Right lung (tissue), 5 donors: ENCODE data around the gene UFL1. TPM values are rescaled to one million over a fixed set of nuclear protein-coding genes. Genes with fewer than 3 reads are reported as not detected.

Source experiments
- DNase-seq, 2 donors: peaks; one replicate each; pipeline ENCODE4 v3.0.0-alpha.2; 2013
- polyA plus RNA-seq, 5 donors: library from polyadenylated mRNA; unstranded; fragments of 120-200 nt; gene quantifications; one replicate each; pipeline versions ENCODE4 v1.2.1 to v1.2.3, GENCODE V29; 2013; ENCODE audit warnings: inconsistent platforms in 1 of 5, low replicate concordance in 1 of 5; ENCODE audit not compliant: insufficient read length in 5 of 5, insufficient read depth in 1 of 5

UFL1 gene
- polyA plus RNA-seq, 5 donors: 29.4 to 49.4 (median 40.2) TPM

- DNase-seq: no peak
Observed at GRCh38 chr6:96570053-96570452, 48.4 kb downstream of the UFL1 start.

DNA sequence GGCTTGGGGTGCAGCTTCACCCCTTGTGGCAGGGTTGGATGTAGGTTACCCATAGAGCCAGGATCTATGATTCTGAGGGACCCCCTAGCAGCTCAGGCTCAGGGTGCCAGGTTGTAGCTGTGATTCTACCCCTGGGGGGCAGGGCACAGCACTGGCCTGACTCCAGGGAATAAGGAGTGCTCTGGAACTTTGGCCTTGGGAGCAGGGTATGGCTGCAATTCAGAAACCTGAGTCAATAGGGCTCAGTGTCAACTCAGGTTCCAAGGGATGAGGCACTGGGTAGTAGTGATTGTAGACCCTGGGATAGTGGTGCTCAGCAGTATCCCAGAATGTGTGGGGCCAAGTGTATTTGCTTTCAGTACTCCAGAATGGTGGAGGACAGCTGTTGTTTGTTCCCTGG, 49.9 kb downstream of the UFL1 start:
- DNase-seq: no peak

- no peak for DNase-seq
Observed at GRCh38 chr6:96575359-96575758, 53.8 kb downstream of the UFL1 start.

GRCh38 chr6:96576221-96576620, 54.6 kb downstream of the UFL1 start:
- no peak for DNase-seq

DNA sequence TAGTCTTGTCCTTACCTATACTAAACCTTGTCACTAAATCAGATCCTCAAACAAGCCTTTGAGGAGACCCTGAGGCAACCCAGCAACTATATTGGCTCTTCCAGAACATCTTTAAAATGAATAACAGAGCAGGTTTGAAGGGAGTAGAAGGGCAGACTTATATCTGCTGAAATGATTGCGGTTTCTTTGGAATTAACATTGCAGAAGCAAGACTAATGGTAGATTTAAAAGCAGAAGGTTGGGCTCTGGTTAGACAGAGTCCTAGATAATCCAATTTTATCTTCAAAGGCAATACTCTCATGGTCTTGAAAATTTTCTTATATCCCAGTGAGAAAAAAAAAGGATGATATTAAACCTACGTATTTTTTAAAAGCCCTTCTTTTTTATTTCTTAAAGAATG, 60.4 kb downstream of the UFL1 start:
- no peak for DNase-seq

DNA sequence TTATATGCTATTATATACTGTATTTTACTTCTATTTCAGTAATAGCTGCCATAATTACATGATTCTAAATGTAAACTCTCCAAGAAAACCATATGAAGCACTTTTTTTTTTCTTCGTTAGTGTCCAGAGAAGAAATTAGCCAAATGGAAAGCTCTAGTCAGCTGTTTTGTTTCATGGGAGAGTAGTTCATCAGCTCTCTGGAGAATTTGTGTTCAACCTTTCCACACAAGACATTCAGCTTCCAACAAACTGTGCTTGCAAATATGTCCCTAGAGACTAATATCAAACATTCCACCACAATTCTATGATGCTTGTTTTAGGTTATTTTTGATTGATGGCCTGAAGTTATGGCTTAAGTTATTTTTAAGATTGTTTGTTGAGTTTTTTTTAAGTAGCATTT, 60.8 kb downstream of the UFL1 start:
- DNase-seq: no peak

GRCh38 chr6:96604420-96604819, 82.8 kb downstream of the UFL1 start:
- DNase-seq: no peak

Other genes starting within 250 kb of the UFL1 start
- 1 to 10 TPM; 2.2 to 4.7 (median 4.1) TPM for gene FHL5, start 41.3 kb downstream of the UFL1 start, polyA plus RNA-seq